ENCODE results near the gene ACSL3.
"Not testable (repeated sequence)": the region's sequence is repeated elsewhere in the genome, so short reads cannot be mapped to it uniquely, and the experiment has no call there.

Gene ACSL3

GRCh38 chr2:222854773-222855700 is 5.8 kb upstream of the ACSL3 start:
- no peak for DNase-seq (ENCODE audit: low spot score)

- DNase-seq (ENCODE audit: low spot score): no peak
Measured at GRCh38 chr2:222859786-222860612, 837 bp upstream of the ACSL3 start.

GRCh38 chr2:222861411-222862105 is 722 bp downstream of the ACSL3 start:
- peak; percentile 32 for DNase-seq (ENCODE audit: low spot score)

GRCh38 chr2:222862106-222862908 is 1.5 kb downstream of the ACSL3 start:
- DNase-seq (ENCODE audit: low spot score): no peak

GRCh38 chr2:222862909-222863544 is 2.2 kb downstream of the ACSL3 start:
- no peak for DNase-seq (ENCODE audit: low spot score)

- no peak for DNase-seq (ENCODE audit: low spot score)
Measured at GRCh38 chr2:222864296-222864695, 3.5 kb downstream of the ACSL3 start.

- DNase-seq (ENCODE audit: low spot score): no peak
Measured at GRCh38 chr2:222865301-222865700, 4.5 kb downstream of the ACSL3 start.

GRCh38 chr2:222866358-222866960 is 5.6 kb downstream of the ACSL3 start:
- no peak for DNase-seq (ENCODE audit: low spot score)

- DNase-seq (ENCODE audit: low spot score): not testable (repeated sequence)
Measured at GRCh38 chr2:222868560-222869251, 7.9 kb downstream of the ACSL3 start.

GRCh38 chr2:222869252-222869560 is 8.4 kb downstream of the ACSL3 start:
- no peak for DNase-seq (ENCODE audit: low spot score)

- no peak for DNase-seq (ENCODE audit: low spot score)
Measured at GRCh38 chr2:222871291-222871690, 10.5 kb downstream of the ACSL3 start.

GRCh38 chr2:222872551-222872950 is 11.7 kb downstream of the ACSL3 start:
- no peak for DNase-seq (ENCODE audit: low spot score)

GRCh38 chr2:222875482-222875881 is 14.6 kb downstream of the ACSL3 start:
- no peak for DNase-seq (ENCODE audit: low spot score)

- DNase-seq (ENCODE audit: low spot score): no peak
Measured at GRCh38 chr2:222876947-222877346, 16.1 kb downstream of the ACSL3 start.

- no peak for DNase-seq (ENCODE audit: low spot score)
Measured at GRCh38 chr2:222877556-222878300, 16.9 kb downstream of the ACSL3 start.

- DNase-seq (ENCODE audit: low spot score): no peak
Measured at GRCh38 chr2:222878301-222878876, 17.6 kb downstream of the ACSL3 start.

GRCh38 chr2:222878877-222879603 is 18.2 kb downstream of the ACSL3 start:
- no peak for DNase-seq (ENCODE audit: low spot score)

- DNase-seq (ENCODE audit: low spot score): no peak
Measured at GRCh38 chr2:222879604-222879933, 18.7 kb downstream of the ACSL3 start.

Measured in hematopoietic multipotent progenitor cell treated with erythropoietin and hydrocortisone succinate and interleukin-3 and kit ligand, for 15 days (in vitro differentiated cells).